Calu3 (cell line): ENCODE data around the gene TM4SF4. TPM values are rescaled to one million over a fixed set of nuclear protein-coding genes. Genes with fewer than 3 reads are reported as not detected.

Experiments used
- Bru-seq: library from RNA; stranded (reverse); fragments of 400-500 nt; gene quantifications from one replicate; lab custom pipeline; 2021; lab: Mats Ljungman, UMichigan
- BruChase-seq, 2 experiments: library from RNA; stranded (reverse); fragments of 400-500 nt; gene quantifications; one replicate each; lab custom pipeline; 2021; lab: Mats Ljungman, UMichigan
- BruUV-seq: library from RNA; stranded (reverse); fragments of 400-500 nt; replicated peaks from 2 replicates; lab custom pipeline; 2021; lab: Mats Ljungman, UMichigan
- CTCF ChIA-PET: fragments of 300-600 bp; sonication (Branson Sonifier 250); formaldehyde crosslinking; loops from one replicate; lab custom pipeline; 2022; ENCODE audit warnings: antibody characterized with exemption; lab: Charles Lee
- DNase-seq: peaks from one replicate; pipeline ENCODE4 v3.0.0; 2022
- H3K27ac Mint-ChIP-seq: one replicate; pipeline ENCODE4 v1.8.0; 2022; ENCODE audit warnings: mixed read lengths; ENCODE audit not compliant: unreplicated experiment
- H3K27me3 Mint-ChIP-seq: one replicate; pipeline ENCODE4 v1.8.0; 2022; ENCODE audit warnings: mixed read lengths; ENCODE audit not compliant: unreplicated experiment
- H3K36me3 Mint-ChIP-seq: one replicate; pipeline ENCODE4 v1.8.0; 2022; ENCODE audit warnings: mild to moderate bottlenecking, moderate library complexity, mixed read lengths; ENCODE audit not compliant: insufficient read depth, unreplicated experiment
- H3K4me1 Mint-ChIP-seq: one replicate; pipeline ENCODE4 v1.8.0; 2022; ENCODE audit warnings: mild to moderate bottlenecking, low read depth, mixed read lengths; ENCODE audit not compliant: unreplicated experiment
- H3K4me3 Mint-ChIP-seq: one replicate; pipeline ENCODE4 v1.8.0; 2022; ENCODE audit warnings: mild to moderate bottlenecking, low read depth, moderate library complexity, mixed read lengths; ENCODE audit not compliant: unreplicated experiment
- H3K9me3 Mint-ChIP-seq: one replicate; pipeline ENCODE4 v1.8.0; 2022; ENCODE audit warnings: low read depth, mixed read lengths; ENCODE audit not compliant: unreplicated experiment
- intact Hi-C: fragments of 100-400 bp; cut with micrococcal nuclease; formaldehyde crosslinking; loops from one replicate; pipeline ENCODE4 v1.10.0; 2022; ENCODE audit not compliant: unreplicated experiment
- long read RNA-seq: library from polyadenylated mRNA; stranded (forward); transcript quantifications from one replicate; pipeline ENCODE4 v2.0.0, GENCODE V29; 2022
- total RNA-seq: library from RNA; stranded (reverse); gene quantifications from 2 replicates; pipeline ENCODE4 v1.2.3, GENCODE V29; 2022
- TF ChIP-seq, protein P1 (sequence below): fragments of 200-600 bp; IDR thresholded peaks from one replicate; pipeline ENCODE4 v1.8.0; 2022; ENCODE audit warnings: antibody characterized with exemption; ENCODE audit not compliant: unreplicated experiment

TM4SF4 gene, protein sequence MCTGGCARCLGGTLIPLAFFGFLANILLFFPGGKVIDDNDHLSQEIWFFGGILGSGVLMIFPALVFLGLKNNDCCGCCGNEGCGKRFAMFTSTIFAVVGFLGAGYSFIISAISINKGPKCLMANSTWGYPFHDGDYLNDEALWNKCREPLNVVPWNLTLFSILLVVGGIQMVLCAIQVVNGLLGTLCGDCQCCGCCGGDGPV
- total RNA-seq = 257 and 881 TPM in 2 replicates
- Bru-seq, nascent RNA = percentile 99 among the genes with signal in this experiment
- percentile 93 among the genes with signal in this experiment for BruChase-seq, experiment 1, labeled RNA remaining after a 6-hour chase
- percentile 79 among the genes with signal in this experiment for BruChase-seq, experiment 2, labeled RNA remaining after a 2-hour chase
- long read RNA-seq, transcript TM4SF4-201 (5 exons, 2,101 nt) = major isoform, 464 of 986 reads
- long read RNA-seq, partial matches to known transcripts = 501 of 986 reads
- long read RNA-seq, other reads (novel, unspliced or antisense) = 21 of 986 reads

DNA sequence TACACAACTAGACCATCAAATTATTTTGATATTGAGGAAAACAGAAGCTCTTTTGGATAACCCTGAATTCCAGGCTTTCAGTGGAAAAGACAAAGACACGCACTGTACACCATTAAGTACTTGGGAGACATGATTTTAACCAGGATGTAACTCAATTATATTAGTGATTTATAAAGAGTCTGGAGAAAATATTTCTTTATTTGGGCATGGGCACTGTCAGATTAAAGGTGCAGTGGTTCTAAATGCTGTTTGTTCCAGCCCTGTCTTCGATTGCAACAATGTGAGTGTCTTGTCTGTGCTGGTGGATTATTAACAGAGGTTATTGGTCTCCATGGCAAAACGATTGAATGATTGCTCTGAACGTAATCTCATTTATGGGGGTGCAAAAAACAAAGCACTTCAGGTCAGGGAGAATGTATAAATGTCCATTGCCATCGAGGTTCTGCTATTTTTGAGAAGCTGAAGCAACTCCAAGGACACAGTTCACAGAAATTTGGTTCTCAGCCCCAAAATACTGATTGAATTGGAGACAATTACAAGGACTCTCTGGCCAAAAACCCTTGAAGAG is at the start of gene TM4SF4:
TSS of gene TM4SF4 (plus strand) at position 448 of the 568 bp plus-strand sequence. CDS start 181 bp downstream, outside the sequence.
- Mint-ChIP-seq H3K4me1 (peaks cover 82% of the 10 kb centered on the region), H3K27me3 (no peaks in the 10 kb centered on the region), H3K27ac (peak within 1 kb of the TSS; percentile 99), H3K36me3 (peaks cover 66% of the 10 kb centered on the region), H3K9me3 (no peaks in the 10 kb centered on the region), H3K4me3 (peak within 1 kb of the TSS; percentile 77)
- BruUV-seq = no TSS peak
- TF ChIP-seq, protein P1, sequence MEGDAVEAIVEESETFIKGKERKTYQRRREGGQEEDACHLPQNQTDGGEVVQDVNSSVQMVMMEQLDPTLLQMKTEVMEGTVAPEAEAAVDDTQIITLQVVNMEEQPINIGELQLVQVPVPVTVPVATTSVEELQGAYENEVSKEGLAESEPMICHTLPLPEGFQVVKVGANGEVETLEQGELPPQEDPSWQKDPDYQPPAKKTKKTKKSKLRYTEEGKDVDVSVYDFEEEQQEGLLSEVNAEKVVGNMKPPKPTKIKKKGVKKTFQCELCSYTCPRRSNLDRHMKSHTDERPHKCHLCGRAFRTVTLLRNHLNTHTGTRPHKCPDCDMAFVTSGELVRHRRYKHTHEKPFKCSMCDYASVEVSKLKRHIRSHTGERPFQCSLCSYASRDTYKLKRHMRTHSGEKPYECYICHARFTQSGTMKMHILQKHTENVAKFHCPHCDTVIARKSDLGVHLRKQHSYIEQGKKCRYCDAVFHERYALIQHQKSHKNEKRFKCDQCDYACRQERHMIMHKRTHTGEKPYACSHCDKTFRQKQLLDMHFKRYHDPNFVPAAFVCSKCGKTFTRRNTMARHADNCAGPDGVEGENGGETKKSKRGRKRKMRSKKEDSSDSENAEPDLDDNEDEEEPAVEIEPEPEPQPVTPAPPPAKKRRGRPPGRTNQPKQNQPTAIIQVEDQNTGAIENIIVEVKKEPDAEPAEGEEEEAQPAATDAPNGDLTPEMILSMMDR = no peak
- CTCF ChIA-PET = interaction anchor here (0.6 to 6.0 kb wide), 20 partner anchors 10 to 176 kb away, joined by 3 to 44 read pairs (median 3); partner anchors contain the start of gene TM4SF1
- DNase-seq = peak; percentile 39
- intact Hi-C loops = no loop called here

DNA sequence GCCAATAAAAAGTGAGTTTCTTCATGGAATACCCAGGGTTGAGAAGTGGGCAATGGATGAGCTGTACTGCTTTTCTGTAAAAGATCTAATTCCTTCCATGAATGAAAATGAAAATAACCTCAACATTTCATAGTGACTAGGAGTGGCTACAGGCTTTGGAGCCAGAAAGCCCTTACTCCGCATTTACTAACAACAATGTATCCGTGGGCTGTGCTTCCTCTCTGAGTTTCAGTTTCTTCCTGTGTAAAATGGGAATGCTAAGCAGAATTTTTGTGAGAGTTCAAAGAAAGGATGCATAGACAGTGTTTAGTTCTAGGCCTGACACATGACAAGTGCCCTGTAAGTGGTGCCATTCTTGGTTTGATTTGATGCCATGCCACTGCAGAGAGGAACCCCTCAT is 49.6 kb upstream of the TM4SF4 start:
- no peaks in the 10 kb centered on the region for H3K27me3 Mint-ChIP-seq
- intact Hi-C loops = no loop called here
- no TSS peak for BruUV-seq
- no peak overlapping the region for H3K4me3 Mint-ChIP-seq
- H3K9me3 Mint-ChIP-seq = peaks cover 3% of the 10 kb centered on the region
- CTCF ChIA-PET = interaction anchor here (0.7 to 1.0 kb wide), 3 partner anchors 14 to 106 kb away, joined by 3 to 4 read pairs (median 3); no protein-coding TSS in a partner anchor
- H3K4me1 Mint-ChIP-seq = no peaks in the 10 kb centered on the region
- DNase-seq = no peak
- TF ChIP-seq, protein P1 = no peak
- no peak overlapping the region for H3K27ac Mint-ChIP-seq
- H3K36me3 Mint-ChIP-seq = no peaks in the 10 kb centered on the region

DNA sequence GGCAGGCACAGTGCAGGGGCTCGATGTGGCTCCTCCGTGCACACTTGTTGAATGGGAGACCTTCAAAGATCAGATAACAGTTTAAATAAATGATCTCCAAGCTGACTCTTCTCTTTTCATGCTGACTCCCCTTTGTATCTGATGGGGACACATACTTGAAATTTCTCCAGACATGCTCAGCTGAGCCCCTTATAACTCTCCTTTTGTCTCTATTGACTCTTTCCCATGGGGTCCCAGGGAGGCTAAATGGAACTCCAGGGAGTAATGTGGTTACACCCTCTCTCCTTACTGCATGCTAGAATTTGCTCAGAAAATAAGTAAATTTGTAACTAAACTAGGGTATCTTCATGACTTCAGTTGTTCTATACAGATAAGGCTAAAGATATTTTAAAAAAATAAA is 48.2 kb upstream of the TM4SF4 start:
- intact Hi-C loops = no loop called here
- no peak overlapping the region for H3K27ac Mint-ChIP-seq
- peaks cover under 1% of the 10 kb centered on the region for H3K9me3 Mint-ChIP-seq
- CTCF ChIA-PET = no interaction called here
- no peaks in the 10 kb centered on the region for H3K27me3 Mint-ChIP-seq
- DNase-seq = no peak
- no peak overlapping the region for H3K4me3 Mint-ChIP-seq
- TF ChIP-seq, protein P1 = no peak
- H3K4me1 Mint-ChIP-seq = peaks cover under 1% of the 10 kb centered on the region
- no TSS peak for BruUV-seq
- H3K36me3 Mint-ChIP-seq = no peaks in the 10 kb centered on the region

DNA sequence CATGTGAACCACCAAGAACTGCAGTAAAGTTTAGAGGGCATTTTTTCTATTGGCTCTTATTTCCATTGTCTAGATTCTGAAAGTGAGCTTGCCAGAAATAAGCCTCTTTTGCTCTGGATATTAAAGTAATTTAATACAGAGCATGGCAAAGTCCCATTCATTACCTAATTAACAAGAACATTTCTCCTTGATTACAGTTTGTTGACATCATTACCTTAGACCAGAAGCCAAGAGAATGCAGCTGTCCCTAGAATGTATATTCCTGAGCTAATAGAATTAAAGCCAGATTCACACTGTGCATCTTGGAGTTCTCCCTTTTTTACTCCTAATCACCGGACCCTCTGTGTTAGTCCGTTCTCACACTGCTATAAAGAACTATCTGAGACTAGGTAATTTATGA is 46.4 kb upstream of the TM4SF4 start:
- H3K36me3 Mint-ChIP-seq = no peaks in the 10 kb centered on the region
- H3K4me1 Mint-ChIP-seq = peaks cover 13% of the 10 kb centered on the region
- no peaks in the 10 kb centered on the region for H3K9me3 Mint-ChIP-seq
- TF ChIP-seq, protein P1 = no peak
- no peak overlapping the region for H3K27ac Mint-ChIP-seq
- intact Hi-C loops = no loop called here
- BruUV-seq = no TSS peak
- H3K4me3 Mint-ChIP-seq = no peak overlapping the region
- H3K27me3 Mint-ChIP-seq = no peaks in the 10 kb centered on the region
- DNase-seq = no peak
- CTCF ChIA-PET = no interaction called here
